Endothelial cell of umbilical vein (primary cell): ENCODE results near the gene ADCY2. TPM values are rescaled to one million over a fixed set of nuclear protein-coding genes. Genes with fewer than 3 reads are reported as not detected.

ENCODE experiments used
- BruUV-seq: library from RNA; stranded (reverse); fragments of 400-500 nt; replicated peaks from 2 replicates; lab custom pipeline; 2021; lab: Mats Ljungman, UMichigan
- CTCF ChIA-PET: fragments of 300-600, 350-600 bp; sonication (Branson Sonifier 250); formaldehyde crosslinking; loops from one replicate; lab custom pipeline; 2021; ENCODE audit warnings: antibody characterized with exemption, inconsistent platforms; lab: Charles Lee
- POLR2A ChIA-PET: fragments of 300-600, 350-600 bp; sonication (Branson Sonifier 250); formaldehyde crosslinking; loops from one replicate; lab custom pipeline; 2021; ENCODE audit warnings: antibody characterized with exemption, inconsistent platforms; lab: Charles Lee
- DNase-seq: peaks from one replicate; pipeline ENCODE4 v3.0.0-alpha.2; 2011; ENCODE audit warnings: low read depth, low spot score
- FAIRE-seq: peaks from 2 replicates; lab custom pipeline; 2011; peaks lifted over from hg19 to GRCh38; lab: Jason Lieb, UNC
- H2AFZ ChIP-seq: 2 replicates; pipeline ENCODE4 v1.6.0; 2012; ENCODE audit warnings: low read depth, low read length, control low read depth, inconsistent platforms
- H3K27ac ChIP-seq: 2 replicates; pipeline ENCODE4 v1.5.1; 2011; ENCODE audit warnings: low read depth, mild to moderate bottlenecking, control low read depth, low read length, moderate library complexity; ENCODE audit not compliant: insufficient read depth
- H3K27me3 ChIP-seq, 2 experiments: 2 replicates each; pipeline versions ENCODE4 v1.6.0 to v1.6.1; 2011; ENCODE audit warnings: low read length in 2 of 2, mixed read lengths in 1 of 2; ENCODE audit not compliant: control insufficient read depth in 2 of 2, insufficient read depth in 2 of 2
- H3K36me3 ChIP-seq, 2 experiments: 2 replicates in 1 of 2; 3 replicates in 1 of 2; pipeline ENCODE4 v1.5.1; 2011; ENCODE audit warnings: low read length in 2 of 2, mild to moderate bottlenecking in 1 of 2, moderate library complexity in 1 of 2; ENCODE audit not compliant: control insufficient read depth in 2 of 2, insufficient read depth in 2 of 2; ENCODE audit errors: extremely low read depth in 1 of 2
- H3K4me1 ChIP-seq: 3 replicates; pipeline ENCODE4 v1.5.1; 2011; ENCODE audit warnings: mild to moderate bottlenecking, low read length; ENCODE audit not compliant: control insufficient read depth, insufficient read depth; ENCODE audit errors: extremely low read depth
- H3K4me2 ChIP-seq: 2 replicates; pipeline ENCODE4 v1.6.1; 2011; ENCODE audit warnings: low read length, control low read depth, mixed read lengths; ENCODE audit not compliant: insufficient read depth
- H3K4me3 ChIP-seq, 3 experiments: fragments of 200-600 bp in 1 of 3; sonication (generic), shearing (Covaris generic) in 1 of 3; replicated peaks in 1 of 3; 2 replicates each; pipeline ENCODE4 v1.5.1; 2011 to 2016; ENCODE audit warnings: control low read depth in 3 of 3, low read length in 3 of 3, mild to moderate bottlenecking in 2 of 3, inconsistent platforms in 1 of 3, low read depth in 1 of 3, moderate library complexity in 1 of 3; ENCODE audit not compliant: insufficient read depth in 1 of 3
- H3K79me2 ChIP-seq: 2 replicates; pipeline ENCODE4 v1.6.0; 2012; ENCODE audit warnings: low read length, inconsistent platforms; ENCODE audit not compliant: control insufficient read depth, insufficient read depth
- H3K9ac ChIP-seq: replicated peaks from 2 replicates; pipeline ENCODE3; 2011; ENCODE audit warnings: low read length, control low read depth; ENCODE audit not compliant: insufficient read depth; ENCODE audit errors: extremely low read depth
- H3K9me1 ChIP-seq: replicated peaks from 3 replicates; pipeline ENCODE4 v1.6.0; 2011; ENCODE audit warnings: mild to moderate bottlenecking, low read length; ENCODE audit not compliant: control insufficient read depth, insufficient read depth; ENCODE audit errors: extremely low read depth
- H3K9me3 ChIP-seq: replicated peaks from 2 replicates; pipeline ENCODE4 v1.5.1; 2012; ENCODE audit warnings: low read length, inconsistent platforms; ENCODE audit not compliant: control insufficient read depth, insufficient read depth
- H4K20me1 ChIP-seq: replicated peaks from 2 replicates; pipeline ENCODE3; 2011; ENCODE audit warnings: mild to moderate bottlenecking, low read length; ENCODE audit not compliant: control insufficient read depth, insufficient read depth; ENCODE audit errors: extremely low read depth
- EZH2 ChIP-seq: IDR thresholded peaks from 2 replicates; pipeline ENCODE4 v1.6.1; 2012; ENCODE audit warnings: borderline replicate concordance, low read depth, mild to moderate bottlenecking, moderate library complexity, low read length, inconsistent platforms; ENCODE audit not compliant: severe bottlenecking
- FOS ChIP-seq: IDR thresholded peaks from 2 replicates; pipeline ENCODE4 v1.6.1; 2011; ENCODE audit warnings: mild to moderate bottlenecking, low read length, moderate library complexity, borderline replicate concordance; ENCODE audit not compliant: insufficient read depth
- JUN ChIP-seq: IDR thresholded peaks from 2 replicates; pipeline ENCODE4 v1.6.1; 2011; ENCODE audit warnings: borderline replicate concordance, low read depth; ENCODE audit not compliant: insufficient read length, insufficient read depth
- MYC ChIP-seq: IDR thresholded peaks from one replicate; pipeline ENCODE4 v1.6.1; 2011; ENCODE audit warnings: mild to moderate bottlenecking, low read depth, low read length
- POLR2A ChIP-seq: IDR thresholded peaks from 2 replicates; pipeline ENCODE4 v1.6.1; 2012; ENCODE audit warnings: low read depth, mild to moderate bottlenecking, control low read depth, low read length
- POLR2AphosphoS5 ChIP-seq: IDR thresholded peaks from 2 replicates; pipeline ENCODE4 v1.6.1; 2012; ENCODE audit warnings: low read depth, mild to moderate bottlenecking, control low read depth, low read length, moderate library complexity; ENCODE audit not compliant: insufficient read depth
- dilution Hi-C: fragments of 300-500 bp; cut with MboI; formaldehyde crosslinking; loops from one replicate; pipeline ENCODE4 v1.15.0; 2019; ENCODE audit warnings: low sequenced_read_pairs; ENCODE audit not compliant: extremely low pct_ligation_motif_present
- intact Hi-C: fragments of 100-400 bp; cut with micrococcal nuclease; formaldehyde crosslinking; loops from one replicate; pipeline ENCODE4 v1.10.0; 2022
- polyA plus RNA-seq, 4 experiments: library from polyadenylated mRNA; depleted of rRNA in 3 of 4; stranded (reverse) in 3 of 4; unstranded in 1 of 4; fragments of >200 nt; gene quantifications; 2 replicates each; pipeline versions ENCODE4 v1.2.1 to v1.2.3, GENCODE V29; 2011 to 2012; ENCODE audit warnings: missing spikeins in 1 of 4
- total RNA-seq: library from RNA; stranded (reverse); gene quantifications from 2 replicates; pipeline ENCODE4 v1.2.3, GENCODE V29; 2021
- TF ChIP-seq, protein P1 (sequence below): IDR thresholded peaks from 2 replicates; pipeline ENCODE4 v1.6.1; 2011; ENCODE audit not compliant: insufficient read depth, insufficient read length
- TF ChIP-seq, protein P2 (sequence below), 2 donors: IDR thresholded peaks; 1 replicate in 1 of 2; 2 replicates in 1 of 2; pipeline ENCODE4 v1.5.1; 2011; ENCODE audit warnings: low read length in 2 of 2, mild to moderate bottlenecking in 2 of 2, moderate library complexity in 2 of 2, control low read depth in 1 of 2, inconsistent platforms in 1 of 2, low read depth in 1 of 2; ENCODE audit not compliant: insufficient read depth in 1 of 2; ENCODE audit errors: extremely low read depth in 1 of 2

ADCY2 gene
- total and polyA plus RNA-seq, 2 donors (not counting 3 experiments of a cell fraction or from before 2014, with no cell fraction given), result under 0.01 TPM; not detected in 1

- dilution Hi-C loops (no loop called here), intact Hi-C loops (no loop called here)
- Histone ChIP-seq H3K9me3 (peaks cover 8% of the 10 kb centered on the region), H3K4me1 (no peaks in the 10 kb centered on the region), H3K4me3 (no peak overlapping the region), H3K79me2 (no peaks in the 10 kb centered on the region), H3K9me1 (no peaks in the 10 kb centered on the region), H3K27ac (no peak overlapping the region), H2AFZ (no peak overlapping the region), H3K27me3 (no peaks in the 10 kb centered on the region), H3K36me3 (no peaks in the 10 kb centered on the region), H3K9ac (no peak overlapping the region), H3K4me2 (no peak overlapping the region), H4K20me1 (no peaks in the 10 kb centered on the region)
- DNase-seq (no peak), FAIRE-seq (no peak)
- CTCF ChIA-PET, result no interaction called here
- TF ChIP-seq, protein P1, sequence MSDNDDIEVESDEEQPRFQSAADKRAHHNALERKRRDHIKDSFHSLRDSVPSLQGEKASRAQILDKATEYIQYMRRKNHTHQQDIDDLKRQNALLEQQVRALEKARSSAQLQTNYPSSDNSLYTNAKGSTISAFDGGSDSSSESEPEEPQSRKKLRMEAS, result no peak
- TF ChIP-seq EZH2 (no peak), POLR2A (no peak), JUN (no peak), POLR2AphosphoS5 (no peak), MYC (no peak)
- BruUV-seq, result no TSS peak
- POLR2A ChIA-PET, result no interaction called here
Measured at GRCh38 chr5:7537573-7537972, 141.6 kb downstream of the ADCY2 start.

- CTCF ChIA-PET, result no interaction called here
Measured at GRCh38 chr5:7539571-7539970, 143.6 kb downstream of the ADCY2 start.

More at GRCh38 chr5:7539571-7539970, 143.6 kb downstream of the ADCY2 start:
- POLR2A ChIA-PET, result no interaction called here
- H3K4me3 ChIP-seq, result no peak overlapping the region
- no peaks in the 10 kb centered on the region for H4K20me1 ChIP-seq
- no TSS peak for BruUV-seq
- no peak for FAIRE-seq
- peaks cover 5% of the 10 kb centered on the region for H3K9me3 ChIP-seq
- TF ChIP-seq POLR2A, result no peak
- TF ChIP-seq, protein P2, sequence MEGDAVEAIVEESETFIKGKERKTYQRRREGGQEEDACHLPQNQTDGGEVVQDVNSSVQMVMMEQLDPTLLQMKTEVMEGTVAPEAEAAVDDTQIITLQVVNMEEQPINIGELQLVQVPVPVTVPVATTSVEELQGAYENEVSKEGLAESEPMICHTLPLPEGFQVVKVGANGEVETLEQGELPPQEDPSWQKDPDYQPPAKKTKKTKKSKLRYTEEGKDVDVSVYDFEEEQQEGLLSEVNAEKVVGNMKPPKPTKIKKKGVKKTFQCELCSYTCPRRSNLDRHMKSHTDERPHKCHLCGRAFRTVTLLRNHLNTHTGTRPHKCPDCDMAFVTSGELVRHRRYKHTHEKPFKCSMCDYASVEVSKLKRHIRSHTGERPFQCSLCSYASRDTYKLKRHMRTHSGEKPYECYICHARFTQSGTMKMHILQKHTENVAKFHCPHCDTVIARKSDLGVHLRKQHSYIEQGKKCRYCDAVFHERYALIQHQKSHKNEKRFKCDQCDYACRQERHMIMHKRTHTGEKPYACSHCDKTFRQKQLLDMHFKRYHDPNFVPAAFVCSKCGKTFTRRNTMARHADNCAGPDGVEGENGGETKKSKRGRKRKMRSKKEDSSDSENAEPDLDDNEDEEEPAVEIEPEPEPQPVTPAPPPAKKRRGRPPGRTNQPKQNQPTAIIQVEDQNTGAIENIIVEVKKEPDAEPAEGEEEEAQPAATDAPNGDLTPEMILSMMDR (IDR thresholded peaks at IDR 0.05; ENCODE audit: extremely low read depth in 1 of 2, insufficient read depth in 1 of 2, low read depth in 1 of 2, low read length in 2 of 2), result no peak
- no peak for TF ChIP-seq POLR2AphosphoS5
- TF ChIP-seq FOS, result no peak
- TF ChIP-seq EZH2, result no peak
- no peak overlapping the region for H3K4me2 ChIP-seq
- H3K79me2 ChIP-seq, result no peaks in the 10 kb centered on the region
- no peak overlapping the region for H3K9ac ChIP-seq
- no peaks in the 10 kb centered on the region for H3K9me1 ChIP-seq
- intact Hi-C loops (no loop called here), dilution Hi-C loops (no loop called here)
- H3K27me3 ChIP-seq, result no peaks in the 10 kb centered on the region
- no peak overlapping the region for H2AFZ ChIP-seq
- H3K4me1 ChIP-seq, result no peaks in the 10 kb centered on the region
- no peak overlapping the region for H3K27ac ChIP-seq
- DNase-seq, result no peak
- no peaks in the 10 kb centered on the region for H3K36me3 ChIP-seq
